ENCODE data around the gene COX19. TPM values are rescaled to one million over a fixed set of nuclear protein-coding genes. Genes with fewer than 3 reads are reported as not detected.

Gene COX19
- total RNA-seq, 1 experiment from 2014 or later = 12.3 TPM

GRCh38 chr7:1017586-1018333 lies 42.4 kb upstream of the COX19 start:
- DNase-seq = no peak
- no peak overlapping the region for H3K4ac ChIP-seq (ENCODE audit: low read depth, low read length)
- no peaks in the 10 kb centered on the region for H3K9me3 Mint-ChIP-seq
- WGBS (ENCODE audit: extremely low coverage, insufficient read length, low lambda C conversion rate) = no CpG with 5 or more reads among the region's 34 CpGs
- H3K79me1 ChIP-seq (ENCODE audit: insufficient read depth, low read depth, low read length, poor library complexity, severe bottlenecking) = no peaks in the 10 kb centered on the region
- no peaks in the 10 kb centered on the region for H3K23me2 ChIP-seq (ENCODE audit: insufficient read length, low read depth, low read length, poor library complexity, severe bottlenecking)
- H3K36me3 Mint-ChIP-seq (ENCODE audit: insufficient read depth in 1 of 3, low read depth in 3 of 3) = peaks cover 2 to 23% (median 10%) of the 10 kb centered on the region in 3 experiments; a peak in 6 of 7 replicates
- H2BK120ac ChIP-seq (ENCODE audit: low read depth, low read length, poor library complexity, severe bottlenecking) = no peak overlapping the region
- H3K27me3 ChIP-seq (ENCODE audit: insufficient read depth, low read length) = no peaks in the 10 kb centered on the region
- H2AFZ ChIP-seq (ENCODE audit: low read length) = no peak overlapping the region
- H2BK20ac ChIP-seq (ENCODE audit: low read depth, low read length, poor library complexity, severe bottlenecking) = no peak overlapping the region
- H2BK12ac ChIP-seq (ENCODE audit: insufficient read length, low read depth, low read length) = no peak overlapping the region
- no peak overlapping the region for H3K18ac ChIP-seq (ENCODE audit: insufficient read length, low read depth, low read length)
- no peak overlapping the region for H3K9ac ChIP-seq (ENCODE audit: extremely low read depth, insufficient read length, low read length)
- no peak for TF ChIP-seq CTCF (conservative IDR thresholded peaks at IDR 0.05)
- no peak overlapping the region for H4K91ac ChIP-seq (ENCODE audit: insufficient read length, low read depth, low read length)
- H3K56ac ChIP-seq (ENCODE audit: insufficient read length, low read depth, low read length) = no peak overlapping the region
- H3K4me1 Mint-ChIP-seq = no peaks in the 10 kb centered on the region
- no peaks in the 10 kb centered on the region for H3K4me1 ChIP-seq (ENCODE audit: insufficient read depth, low read length)
- no peak overlapping the region for H2BK5ac ChIP-seq (ENCODE audit: insufficient read length, low read length)
- no peaks in the 10 kb centered on the region for H3K9me3 ChIP-seq (ENCODE audit: control insufficient read depth, low read depth, low read length)
- no peaks in the 10 kb centered on the region for H3K79me2 ChIP-seq (ENCODE audit: insufficient read depth, low read length)
- no peak overlapping the region for H3K27ac ChIP-seq (ENCODE audit: insufficient read length, low read depth, low read length)
- no peaks in the 10 kb centered on the region for H3K27me3 Mint-ChIP-seq (ENCODE audit: low read depth)
- H4K5ac ChIP-seq (ENCODE audit: insufficient read length, low read depth, low read length) = no peak overlapping the region
- H3K4me2 ChIP-seq (ENCODE audit: insufficient read depth, insufficient read length, low read length) = no peak overlapping the region
- H3K27ac Mint-ChIP-seq = peak overlapping the region in 2 of 3 experiments; percentile 76 to 88; a peak in 4 of 7 replicates
- H4K20me1 ChIP-seq (ENCODE audit: control insufficient read depth, insufficient read depth, insufficient read length) = no peaks in the 10 kb centered on the region
- no peak overlapping the region for H2AK5ac ChIP-seq (ENCODE audit: insufficient read length, low read length)
- H2BK15ac ChIP-seq (ENCODE audit: low read depth, low read length) = no peak overlapping the region
- H3K23ac ChIP-seq (ENCODE audit: insufficient read length, low read depth, low read length) = no peak overlapping the region
- H3T11ph ChIP-seq (ENCODE audit: low read length) = no peak overlapping the region
- H3K4me3 Mint-ChIP-seq = no peak overlapping the region
- H3K14ac ChIP-seq (ENCODE audit: insufficient read depth, low read length) = no peak overlapping the region
- H4K8ac ChIP-seq (replicated peaks; ENCODE audit: insufficient read length, low read depth, low read length) = no peak overlapping the region

Measured in H9 (cell line).